ENCODE data around the gene MRPL14.

- no peak for TF ChIP-seq EZH2phosphoT487 (IDR thresholded peaks at IDR 0.05)
- TF ChIP-seq CTCF (IDR thresholded peaks at IDR 0.05), result no peak
Measured at GRCh38 chr6:44066394-44067172, 60.7 kb downstream of the MRPL14 start.

All from neural progenitor cell (in vitro differentiated cells).